Keratinocyte (primary cell): ENCODE results near the gene KCNV2. TPM values are rescaled to one million over a fixed set of nuclear protein-coding genes. Genes with fewer than 3 reads are reported as not detected.

Experiments
- DNase-seq: peaks from one replicate; pipeline ENCODE4 v3.0.0-alpha.2; 2011; ENCODE audit warnings: low read depth, missing footprints, low spot score
- FAIRE-seq: peaks from 2 replicates; lab custom pipeline; 2011; peaks lifted over from hg19 to GRCh38; lab: Jason Lieb, UNC
- H2AFZ ChIP-seq: 2 replicates; pipeline ENCODE4 v1.6.0; 2012; ENCODE audit warnings: low read length, control low read depth, inconsistent platforms; ENCODE audit not compliant: control insufficient read depth
- H3K27ac ChIP-seq: 2 replicates; pipeline ENCODE4 v1.5.1; 2011; ENCODE audit warnings: low read length; ENCODE audit not compliant: control insufficient read depth, insufficient read depth
- H3K27me3 ChIP-seq: 3 replicates; pipeline ENCODE4 v1.6.0; 2011; ENCODE audit warnings: low read length; ENCODE audit not compliant: control insufficient read depth, insufficient read depth; ENCODE audit errors: extremely low read depth
- H3K36me3 ChIP-seq, 2 experiments: 2 replicates in 1 of 2; 3 replicates in 1 of 2; pipeline ENCODE4 v1.5.1; 2011; ENCODE audit warnings: low read length in 2 of 2, mild to moderate bottlenecking in 1 of 2; ENCODE audit not compliant: control insufficient read depth in 2 of 2, insufficient read depth in 2 of 2; ENCODE audit errors: extremely low read depth in 1 of 2
- H3K4me1 ChIP-seq: 3 replicates; pipeline ENCODE4 v1.5.1; 2011; ENCODE audit warnings: low read length; ENCODE audit not compliant: control insufficient read depth, insufficient read depth; ENCODE audit errors: extremely low read depth
- H3K4me2 ChIP-seq: 3 replicates; pipeline ENCODE4 v1.6.0; 2011; ENCODE audit warnings: low read depth, low read length; ENCODE audit not compliant: control insufficient read depth, insufficient read depth; ENCODE audit errors: extremely low read depth
- H3K4me3 ChIP-seq, 3 experiments: fragments of 200-600 bp in 1 of 3; sonication (generic) in 1 of 3; 2 replicates in 2 of 3; 3 replicates in 1 of 3; pipeline ENCODE4 v1.5.1; 2011 to 2016; ENCODE audit warnings: low read length in 3 of 3, mild to moderate bottlenecking in 3 of 3, control low read depth in 2 of 3, inconsistent platforms in 1 of 3, low read depth in 1 of 3, mixed read lengths in 1 of 3, mixed run types in 1 of 3, moderate library complexity in 1 of 3; ENCODE audit not compliant: control insufficient read depth in 2 of 3, insufficient read depth in 2 of 3; ENCODE audit errors: extremely low read depth in 1 of 3
- H3K79me2 ChIP-seq: 2 replicates; pipeline ENCODE4 v1.6.0; 2012; ENCODE audit warnings: low read length; ENCODE audit not compliant: control insufficient read depth, insufficient read depth
- H3K9ac ChIP-seq: 3 replicates; pipeline ENCODE4 v1.6.0; 2011; ENCODE audit warnings: low read length; ENCODE audit not compliant: control insufficient read depth, insufficient read depth; ENCODE audit errors: extremely low read depth
- H3K9me1 ChIP-seq: 3 replicates; pipeline ENCODE4 v1.6.0; 2011; ENCODE audit warnings: low read length; ENCODE audit not compliant: control insufficient read depth, insufficient read depth; ENCODE audit errors: extremely low read depth
- H3K9me3 ChIP-seq: 2 replicates; pipeline ENCODE4 v1.5.1; 2012; ENCODE audit warnings: low read depth, low read length; ENCODE audit not compliant: control insufficient read depth
- H4K20me1 ChIP-seq: 3 replicates; pipeline ENCODE4 v1.6.0; 2011; ENCODE audit warnings: low read length; ENCODE audit not compliant: control insufficient read depth, insufficient read depth; ENCODE audit errors: extremely low read depth
- CTCF ChIP-seq, 3 experiments: IDR thresholded peaks in 1 of 3; conservative IDR thresholded peaks in 1 of 3; optimal IDR thresholded peaks in 1 of 3; 2 replicates in 2 of 3; 3 replicates in 1 of 3; pipeline versions ENCODE3 to v1.5.1; 2011; ENCODE audit warnings: low read length in 3 of 3, mild to moderate bottlenecking in 3 of 3, moderate library complexity in 2 of 3, control low read depth in 1 of 3, inconsistent platforms in 1 of 3; ENCODE audit not compliant: insufficient read depth in 2 of 3; ENCODE audit errors: extremely low read depth in 1 of 3
- EZH2 ChIP-seq: IDR thresholded peaks from one replicate; pipeline ENCODE4 v1.6.1; 2012; ENCODE audit warnings: inconsistent platforms, mild to moderate bottlenecking, low read length, moderate library complexity
- dilution Hi-C: fragments of 300-500 bp; cut with MboI; formaldehyde crosslinking; loops from one replicate; pipeline ENCODE4 v1.7.0; 2020; ENCODE audit warnings: low sequenced_read_pairs; ENCODE audit not compliant: extremely low pct_ligation_motif_present
- polyA minus RNA-seq, 3 experiments: library from RNA; depleted of rRNA, polyadenylated mRNA; stranded (reverse); fragments of >200 nt; gene quantifications; 1 replicate in 1 of 3; 2 replicates in 1 of 3; 3 replicates in 1 of 3; pipeline ENCODE4 v1.2.3, GENCODE V29; 2011
- polyA plus RNA-seq, 5 experiments: library from polyadenylated mRNA; depleted of rRNA in 3 of 5; stranded (reverse) in 3 of 5; stranded (forward) in 1 of 5; unstranded in 1 of 5; fragments of >200 nt; gene quantifications; 1 replicate in 1 of 5; 2 replicates in 3 of 5; 3 replicates in 1 of 5; pipeline versions ENCODE4 v1.2.1 to v1.2.3, GENCODE V29; 2011 to 2012; ENCODE audit warnings: missing spikeins in 2 of 5, low read depth in 1 of 5, low replicate concordance in 1 of 5

The KCNV2 gene
- polyA plus RNA-seq: not detected in 3 replicates
- not detected for polyA plus RNA-seq (2011; ENCODE audit: low read depth)
- not detected in 2 replicates for polyA plus RNA-seq (2011; cell fraction: cytosol; rRNA removed)
- polyA plus RNA-seq (2011; cell fraction: nucleus; rRNA removed): not detected in 2 replicates
- polyA plus RNA-seq (2012; ENCODE audit: low replicate concordance): 0.23 TPM in 1 of 2 replicates, not detected in the other
- not detected in 3 replicates for polyA minus RNA-seq
- not detected for polyA minus RNA-seq (2011; cell fraction: cytosol; rRNA and poly(A)+ RNA removed)
- not detected in 2 replicates for polyA minus RNA-seq (2011; cell fraction: nucleus; rRNA and poly(A)+ RNA removed)

DNA sequence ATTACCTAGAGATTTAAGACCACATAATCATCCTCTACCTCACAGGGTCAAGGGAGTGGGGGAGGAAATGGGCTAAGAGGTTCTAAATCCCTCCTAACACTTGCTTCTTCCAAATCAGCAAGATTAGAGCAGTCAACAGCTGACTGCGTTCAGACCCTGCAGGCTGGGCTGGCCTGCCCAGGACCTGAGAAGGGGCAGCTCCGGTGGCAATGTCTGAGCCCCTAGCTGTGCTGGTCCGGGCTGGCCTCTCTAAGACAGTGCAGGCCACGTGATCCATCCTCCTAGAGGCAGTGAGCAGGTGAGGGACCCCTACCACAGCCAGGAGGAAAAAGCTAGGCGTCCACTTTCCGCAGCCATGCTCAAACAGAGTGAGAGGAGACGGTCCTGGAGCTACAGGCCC lies at the start of gene KCNV2:
Gene KCNV2, plus strand, starts transcription at position 126 of the 400 bp plus-strand sequence. Its CDS starts 230 bp downstream, at position 356.
- Histone ChIP-seq H3K27ac (no peak within 1 kb of the TSS), H3K4me2 (no peak within 1 kb of the TSS), H3K9me1 (no peaks in the 10 kb centered on the region), H3K9me3 (no peaks in the 10 kb centered on the region), H3K4me1 (no peaks in the 10 kb centered on the region), H4K20me1 (no peaks in the 10 kb centered on the region), H3K36me3 (peaks cover 0 to 2% of the 10 kb centered on the region in 2 experiments), H3K27me3 (no peaks in the 10 kb centered on the region), H2AFZ (no peak within 1 kb of the TSS), H3K9ac (no peak within 1 kb of the TSS), H3K79me2 (no peaks in the 10 kb centered on the region), H3K4me3 (no peak within 1 kb of the TSS)
- dilution Hi-C loops: no loop called here
- DNase-seq (no peak), FAIRE-seq (no peak)
- TF ChIP-seq CTCF (optimal IDR thresholded peaks at IDR 0.05 in 1 of 3, IDR thresholded peaks at IDR 0.05 in 1 of 3, conservative IDR thresholded peaks at IDR 0.05 in 1 of 3; ENCODE audit: extremely low read depth in 1 of 3, insufficient read depth in 2 of 3, low read length in 3 of 3) (no peak), EZH2 (no peak)

DNA sequence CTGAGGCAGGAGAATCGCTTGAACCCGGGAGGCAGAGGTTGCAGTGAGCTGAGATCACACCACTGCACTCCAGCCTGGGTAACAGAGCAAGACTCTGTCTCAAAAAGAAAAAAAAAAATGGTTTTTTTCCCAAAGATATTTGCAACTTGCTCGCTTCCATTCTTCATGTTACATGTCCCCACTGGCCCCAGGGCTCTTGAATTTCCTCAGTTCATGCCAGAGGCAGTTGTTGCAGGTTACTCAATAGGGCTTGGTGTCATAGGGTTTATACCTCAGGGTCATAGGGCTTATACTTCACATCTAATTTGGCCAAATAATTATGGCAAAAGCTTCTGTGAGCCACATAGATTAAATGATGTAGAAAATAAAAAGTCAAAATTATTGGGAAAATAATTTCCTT lies 44.1 kb upstream of the KCNV2 start:
- Histone ChIP-seq H3K9ac (no peak overlapping the region), H3K79me2 (no peaks in the 10 kb centered on the region), H3K4me1 (no peaks in the 10 kb centered on the region), H3K27me3 (no peaks in the 10 kb centered on the region), H3K4me2 (no peak overlapping the region), H3K27ac (no peak overlapping the region), H3K9me1 (no peaks in the 10 kb centered on the region), H3K4me3 (no peak overlapping the region), H3K9me3 (no peaks in the 10 kb centered on the region), H3K36me3 (no peaks in the 10 kb centered on the region), H2AFZ (no peak overlapping the region), H4K20me1 (no peaks in the 10 kb centered on the region)
- no peak for FAIRE-seq
- dilution Hi-C loops: no loop called here
- TF ChIP-seq CTCF (optimal IDR thresholded peaks at IDR 0.05 in 1 of 3, IDR thresholded peaks at IDR 0.05 in 1 of 3, conservative IDR thresholded peaks at IDR 0.05 in 1 of 3; ENCODE audit: extremely low read depth in 1 of 3, insufficient read depth in 2 of 3, low read length in 3 of 3) (no peak), EZH2 (no peak)
- no peak for DNase-seq
